Ectodermal cell (in vitro differentiated cells): ENCODE measurements around the gene FOXP4.

Source experiments
- H3K27ac ChIP-seq: 2 replicates; pipeline ENCODE4 v1.7.0; 2013; ENCODE audit warnings: mild to moderate bottlenecking, low read depth, low read length; ENCODE audit not compliant: insufficient read depth, poor library complexity, severe bottlenecking
- H3K27me3 ChIP-seq: 2 replicates; pipeline ENCODE4 v1.7.0; 2013; ENCODE audit warnings: mild to moderate bottlenecking, low read length; ENCODE audit not compliant: insufficient read depth, control insufficient read depth, poor library complexity, severe bottlenecking
- H3K36me3 ChIP-seq: one replicate; pipeline ENCODE4 v1.7.0; 2013; ENCODE audit warnings: low read length; ENCODE audit not compliant: control insufficient read depth, insufficient read depth
- H3K4me1 ChIP-seq: one replicate; pipeline ENCODE4 v1.7.0; 2013; ENCODE audit warnings: low read length; ENCODE audit not compliant: control insufficient read depth, insufficient read depth
- H3K4me3 ChIP-seq: 2 replicates; pipeline ENCODE4 v1.7.0; 2013; ENCODE audit warnings: low read depth, low read length, control low read depth; ENCODE audit not compliant: insufficient read depth
- H3K9me3 ChIP-seq: 2 replicates; pipeline ENCODE4 v1.7.0; 2013; ENCODE audit warnings: mild to moderate bottlenecking, low read length, moderate library complexity; ENCODE audit not compliant: control insufficient read depth
- WGBS, 2 experiments: methylation state at CpG; one replicate each; pipeline ENCODE4 v1.1.7; 2013; ENCODE audit warnings: missing lambda C conversion rate in 2 of 2; 5-methylcytosine and 5-hydroxymethylcytosine counted together

Gene FOXP4

DNA sequence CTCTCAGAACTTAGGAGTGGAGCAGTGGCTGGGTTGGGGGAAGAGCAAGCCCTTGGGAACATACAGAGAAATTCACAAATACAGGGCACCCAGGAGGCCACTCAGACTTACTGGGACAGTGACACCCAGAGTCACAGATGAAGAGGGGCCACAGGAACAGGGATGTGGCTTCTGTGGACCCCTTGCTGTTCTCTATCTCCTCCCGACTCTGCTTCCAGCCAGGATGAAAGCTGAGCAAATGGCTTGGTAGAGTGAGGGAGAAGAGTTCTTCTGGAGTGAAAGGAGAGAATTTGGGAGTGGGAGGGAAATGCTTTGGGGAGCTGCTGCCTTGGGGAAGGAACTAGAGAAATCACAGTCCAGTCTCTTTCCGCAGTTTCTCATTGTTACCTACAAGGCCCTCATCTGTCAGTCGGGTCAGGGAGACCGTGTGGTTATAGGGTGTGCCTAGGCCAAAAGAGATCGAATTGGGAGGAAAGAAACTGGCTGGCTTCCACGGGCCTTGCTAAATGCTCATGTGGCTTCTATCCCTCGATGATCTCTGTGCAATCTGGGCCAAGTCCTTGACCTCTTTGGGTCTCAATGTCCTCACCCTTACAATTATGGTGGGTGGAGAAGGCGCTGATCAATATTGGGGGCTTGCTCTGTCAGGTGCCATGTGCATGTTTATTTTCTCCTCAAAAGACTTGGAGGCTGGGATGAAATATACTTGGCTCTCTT, 17.0 kb downstream of the FOXP4 start:
- 74 to 75% methylated on average over 8 of the region's 8 CpGs for WGBS, 2 experiments
- Histone ChIP-seq H3K36me3 (peaks cover 12% of the 10 kb centered on the region), H3K4me3 (no peak overlapping the region), H3K4me1 (peaks cover 47% of the 10 kb centered on the region), H3K9me3 (no peaks in the 10 kb centered on the region), H3K27ac (no peak overlapping the region), H3K27me3 (no peaks in the 10 kb centered on the region)

DNA sequence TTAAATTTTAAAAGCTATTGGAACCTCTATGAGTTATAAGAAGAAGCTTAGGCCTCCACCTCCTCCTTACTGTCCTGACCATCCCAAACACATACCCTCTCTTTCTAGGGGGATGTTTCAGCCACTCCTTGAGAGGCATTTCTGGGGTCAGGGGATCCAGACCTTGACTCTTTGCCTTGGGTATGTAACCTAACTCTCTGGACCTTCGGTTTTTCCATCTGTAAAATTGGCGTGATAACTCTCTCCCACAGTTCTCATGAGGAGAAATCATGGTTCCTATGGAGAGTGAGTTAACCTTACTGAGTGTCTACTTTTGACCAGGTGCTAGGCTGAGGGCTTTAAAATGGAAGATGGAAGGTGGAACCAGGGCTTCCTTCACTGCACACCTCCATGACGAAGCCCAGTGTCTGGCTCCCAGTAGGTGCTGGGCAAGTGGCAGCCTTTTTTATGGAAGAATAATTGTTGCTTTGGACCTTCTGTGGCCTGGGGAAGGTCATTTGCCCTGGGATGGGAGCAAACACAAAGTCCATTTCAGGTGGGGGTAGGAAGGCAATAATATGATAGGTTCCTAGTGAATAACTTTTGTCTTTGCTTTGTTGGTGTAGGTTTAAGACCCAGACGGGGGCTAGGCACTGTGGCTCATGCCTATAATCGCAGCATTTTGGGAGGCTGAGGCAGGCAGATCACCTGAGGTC, 18.4 kb downstream of the FOXP4 start:
- WGBS, 2 experiments = 96 to 97% methylated on average over 5 of the region's 5 CpGs
- Histone ChIP-seq H3K27me3 (no peaks in the 10 kb centered on the region), H3K4me3 (no peak overlapping the region), H3K36me3 (peaks cover 12% of the 10 kb centered on the region), H3K4me1 (peaks cover 54% of the 10 kb centered on the region), H3K27ac (no peak overlapping the region), H3K9me3 (no peaks in the 10 kb centered on the region)

GRCh38 chr6:41565701-41566100, 19.5 kb downstream of the FOXP4 start:
- Histone ChIP-seq H3K4me1 (peaks cover 54% of the 10 kb centered on the region), H3K36me3 (peaks cover 12% of the 10 kb centered on the region), H3K4me3 (no peak overlapping the region), H3K27me3 (no peaks in the 10 kb centered on the region), H3K27ac (no peak overlapping the region), H3K9me3 (no peaks in the 10 kb centered on the region)
- 95 to 96% methylated on average over 13 of the region's 13 CpGs for WGBS, 2 experiments

DNA sequence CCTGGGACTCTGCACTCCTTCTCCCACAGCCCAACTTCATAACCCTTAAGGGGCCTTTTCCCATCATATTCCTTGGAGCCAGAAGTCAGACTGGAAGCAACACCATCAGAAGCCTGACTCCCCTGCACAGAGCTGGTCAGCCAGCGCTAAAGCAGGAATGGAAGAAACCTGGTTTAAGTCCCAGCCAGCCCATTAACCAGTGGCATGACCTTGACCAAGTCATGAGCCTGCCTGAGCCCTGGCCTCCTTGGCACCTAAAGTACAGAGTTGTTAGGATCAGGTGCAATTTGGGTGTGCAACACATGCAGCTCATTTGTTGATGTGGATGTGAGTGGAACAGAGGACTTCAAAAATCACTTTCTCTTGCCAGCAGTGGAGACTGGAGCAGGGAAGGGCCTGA, 20.8 kb downstream of the FOXP4 start:
- WGBS, 2 experiments = 97 to 98% methylated on average over 1 of the region's 1 CpG
- H3K36me3 ChIP-seq = peaks cover 12% of the 10 kb centered on the region
- H3K27ac ChIP-seq = no peak overlapping the region
- H3K4me1 ChIP-seq = peaks cover 63% of the 10 kb centered on the region
- H3K27me3 ChIP-seq = no peaks in the 10 kb centered on the region
- H3K9me3 ChIP-seq = no peaks in the 10 kb centered on the region
- H3K4me3 ChIP-seq = no peak overlapping the region

DNA sequence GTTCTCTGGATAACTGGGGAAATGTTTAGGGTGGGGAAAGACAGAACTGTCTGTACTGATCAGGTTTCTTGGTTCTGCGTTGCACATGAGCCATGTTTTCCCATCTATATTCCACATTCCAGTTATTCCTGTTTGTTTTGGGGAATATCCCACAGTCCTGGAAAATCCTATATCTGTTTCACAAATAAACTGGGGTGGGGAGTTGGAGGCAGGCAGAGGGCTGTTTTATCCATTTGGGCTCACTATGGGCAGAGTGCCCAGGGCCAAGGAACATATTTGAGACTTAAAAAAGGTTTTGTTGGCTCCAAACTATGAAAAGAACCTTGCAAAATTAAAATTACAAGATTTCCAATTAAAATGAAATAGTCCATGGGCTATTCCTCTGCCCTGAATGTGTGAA, 21.5 kb downstream of the FOXP4 start:
- Histone ChIP-seq H3K9me3 (no peaks in the 10 kb centered on the region), H3K36me3 (peaks cover 12% of the 10 kb centered on the region), H3K4me3 (no peak overlapping the region), H3K27ac (no peak overlapping the region), H3K27me3 (no peaks in the 10 kb centered on the region), H3K4me1 (peaks cover 63% of the 10 kb centered on the region)
- WGBS, 2 experiments = 100% methylated on average over 1 of the region's 1 CpG

DNA sequence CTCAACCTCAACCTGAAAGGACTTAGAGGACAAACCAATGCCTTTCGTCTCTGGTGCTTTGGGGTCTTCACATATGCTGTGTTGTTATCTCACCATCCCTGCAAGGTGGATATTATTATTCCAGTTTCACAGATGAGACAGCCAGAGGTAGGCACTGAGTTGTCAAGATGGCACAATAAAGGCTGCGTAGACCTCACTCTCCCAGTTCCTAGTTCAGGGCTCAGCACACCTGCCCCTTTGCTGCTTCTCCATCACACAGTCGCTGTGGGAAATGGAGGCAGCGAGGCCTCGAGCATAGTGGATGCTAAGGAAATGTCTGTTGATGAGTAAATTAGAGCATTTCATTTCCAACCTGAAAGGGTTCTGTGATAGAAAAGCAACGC, 22.0 kb downstream of the FOXP4 start:
- WGBS, 2 experiments = 89 to 96% methylated on average over 6 of the region's 6 CpGs
- Histone ChIP-seq H3K36me3 (peaks cover 12% of the 10 kb centered on the region), H3K4me1 (peaks cover 63% of the 10 kb centered on the region), H3K9me3 (no peaks in the 10 kb centered on the region), H3K4me3 (no peak overlapping the region), H3K27me3 (no peaks in the 10 kb centered on the region), H3K27ac (peak overlapping the region; percentile 96)

GRCh38 chr6:41568585-41569384, 22.6 kb downstream of the FOXP4 start:
- Histone ChIP-seq H3K27me3 (no peaks in the 10 kb centered on the region), H3K4me3 (peak overlapping the region; percentile 12), H3K9me3 (no peaks in the 10 kb centered on the region), H3K27ac (peak overlapping the region; percentile 96), H3K36me3 (peaks cover 13% of the 10 kb centered on the region), H3K4me1 (peaks cover 65% of the 10 kb centered on the region)
- 65 to 68% methylated on average over 13 of the region's 13 CpGs for WGBS, 2 experiments

DNA sequence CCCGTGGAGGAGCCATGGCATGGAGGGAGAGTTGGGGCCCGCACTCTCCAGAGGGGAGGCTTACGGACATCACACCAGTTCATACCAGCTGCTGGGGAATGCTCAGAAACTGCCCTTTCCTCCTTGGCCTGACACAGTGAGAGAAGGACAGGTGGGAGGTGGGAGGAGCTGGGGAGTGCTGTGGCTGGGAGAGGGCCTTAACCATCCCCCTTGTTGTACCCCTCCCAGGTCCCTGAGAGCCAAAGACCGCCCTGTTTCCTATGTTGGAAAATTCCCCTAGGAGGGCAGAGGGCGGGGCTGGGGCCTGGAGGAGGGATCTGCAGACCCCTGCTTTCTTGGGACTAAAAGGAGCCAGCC, 24.1 kb downstream of the FOXP4 start:
- H3K36me3 ChIP-seq = peaks cover 16% of the 10 kb centered on the region
- H3K4me1 ChIP-seq = peaks cover 77% of the 10 kb centered on the region
- 2 to 3% methylated on average over 5 of the region's 5 CpGs for WGBS, 2 experiments
- no peaks in the 10 kb centered on the region for H3K27me3 ChIP-seq
- peak overlapping the region; percentile 96 for H3K27ac ChIP-seq
- H3K9me3 ChIP-seq = no peaks in the 10 kb centered on the region
- H3K4me3 ChIP-seq = no peak overlapping the region

DNA sequence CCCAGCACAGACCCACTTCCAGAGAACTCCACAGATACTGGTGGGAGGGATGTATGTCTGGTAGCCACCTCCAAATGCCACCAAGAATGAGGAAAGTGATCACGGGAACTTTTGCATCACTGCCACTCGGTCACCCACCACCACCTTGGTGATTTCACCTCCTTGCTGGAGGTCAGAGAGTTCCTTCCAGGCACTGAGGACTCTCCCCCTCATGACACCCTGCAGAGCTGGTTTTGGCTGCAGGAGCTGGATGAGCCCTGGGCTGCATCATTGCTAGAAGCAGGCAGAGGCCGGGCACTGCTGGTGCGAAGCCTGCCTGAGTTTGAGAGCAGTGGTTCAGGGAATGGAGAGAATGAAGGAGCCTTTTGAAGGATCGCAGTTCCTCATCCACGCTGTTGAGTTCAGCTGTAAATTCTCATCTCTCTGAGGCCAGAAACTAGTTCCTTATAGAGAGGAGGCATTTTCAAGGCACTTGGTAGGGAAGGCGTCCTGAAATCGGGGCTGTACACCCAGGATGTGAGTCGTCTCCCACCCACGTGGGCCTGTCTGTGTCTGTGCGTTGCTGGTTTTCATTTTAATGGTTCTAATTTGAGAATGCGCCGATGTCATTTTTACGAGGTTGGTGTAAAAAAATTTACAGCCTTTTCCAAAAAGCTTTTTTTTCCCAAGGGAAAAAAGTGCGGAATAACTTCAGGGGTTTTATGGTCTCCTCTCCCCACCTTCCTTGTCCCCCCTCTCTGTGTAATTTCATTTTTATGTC, 25.0 kb downstream of the FOXP4 start:
- no peaks in the 10 kb centered on the region for H3K27me3 ChIP-seq
- no peak overlapping the region for H3K4me3 ChIP-seq
- H3K36me3 ChIP-seq = peaks cover 12% of the 10 kb centered on the region
- peaks cover 86% of the 10 kb centered on the region for H3K4me1 ChIP-seq
- WGBS, 2 experiments = 73 to 75% methylated on average over 15 of the region's 15 CpGs
- H3K27ac ChIP-seq = peak overlapping the region; percentile 96
- H3K9me3 ChIP-seq = no peaks in the 10 kb centered on the region
